ENCODE results near the gene SH2D7.

The SH2D7 gene

GRCh38 chr15:78076231-78077052 lies 15.9 kb upstream of the SH2D7 start:
- no peak for DNase-seq
- intact Hi-C loops (cut with DNase I): loop anchor here (10.0 kb wide), 1 partner anchor 72 kb away; no protein-coding TSS in a partner anchor

GRCh38 chr15:78077053-78077870 lies 15.1 kb upstream of the SH2D7 start, which contains the start of gene TBC1D2B:
Gene TBC1D2B, minus strand, starts transcription at chr15:78077711. Its CDS starts 59 bp downstream, at chr15:78077652.
- intact Hi-C loops (cut with DNase I): loop anchor here (10.0 kb wide), 1 partner anchor 72 kb away; no protein-coding TSS in a partner anchor
- DNase-seq: peak; percentile 50 to 94 (median 66)

- intact Hi-C loops (cut with DNase I): loop anchor here (10.0 kb wide), 1 partner anchor 73 kb away; no protein-coding TSS in a partner anchor
- no peak for DNase-seq
These were observed 14.5 kb upstream of the SH2D7 start for GRCh38 chr15:78077871-78078210.

GRCh38 chr15:78079298-78080087 lies 12.9 kb upstream of the SH2D7 start:
- intact Hi-C loops (cut with DNase I): loop anchor here (10.0 kb wide), 1 partner anchor 75 kb away; no protein-coding TSS in a partner anchor
- DNase-seq: peak in 1 of 10 donors; percentile 67

GRCh38 chr15:78080088-78080460 lies 12.3 kb upstream of the SH2D7 start:
- intact Hi-C loops (cut with DNase I): no loop called here
- DNase-seq: peak in 1 of 10 donors; percentile 72

GRCh38 chr15:78082106-78082742 lies 10.1 kb upstream of the SH2D7 start:
- DNase-seq: peak in 1 of 10 donors; percentile 38
- intact Hi-C loops (cut with DNase I): no loop called here

- intact Hi-C loops (cut with DNase I): no loop called here
- peak in 2 of 10 donors; percentile 45 to 63 for DNase-seq
These were observed 9.6 kb upstream of the SH2D7 start for GRCh38 chr15:78082743-78083110.

GRCh38 chr15:78083186-78083585 lies 9.2 kb upstream of the SH2D7 start:
- intact Hi-C loops (cut with DNase I): no loop called here
- DNase-seq: peak in 2 of 10 donors; percentile 6 to 24

- intact Hi-C loops (cut with DNase I): no loop called here
- peak in 2 of 10 donors; percentile 34 to 47 for DNase-seq
These were observed 8.5 kb upstream of the SH2D7 start for GRCh38 chr15:78083687-78084448.

- intact Hi-C loops (cut with DNase I): no loop called here
- peak in 2 of 10 donors; percentile 41 to 71 for DNase-seq
These were observed 8.0 kb upstream of the SH2D7 start for GRCh38 chr15:78084449-78084750.

- DNase-seq: no peak
- intact Hi-C loops (cut with DNase I): no loop called here
These were observed 6.4 kb upstream of the SH2D7 start for GRCh38 chr15:78085928-78086327.

- peak in 1 of 10 donors; percentile 35 for DNase-seq
- intact Hi-C loops (cut with DNase I): no loop called here
These were observed 4.2 kb upstream of the SH2D7 start for GRCh38 chr15:78087951-78088772.

- intact Hi-C loops (cut with DNase I): no loop called here
- peak in 1 of 10 donors; percentile 28 for DNase-seq
These were observed 3.6 kb upstream of the SH2D7 start for GRCh38 chr15:78088773-78089080.

- no peak for DNase-seq
- intact Hi-C loops (cut with DNase I): no loop called here
These were observed 1.8 kb upstream of the SH2D7 start for GRCh38 chr15:78090422-78091063.

- intact Hi-C loops (cut with DNase I): no loop called here
- peak in 3 of 10 donors; percentile 5 to 52 (median 26) for DNase-seq
These were observed 1.1 kb downstream of the SH2D7 start for GRCh38 chr15:78093242-78094020.

GRCh38 chr15:78097667-78098066 lies 5.3 kb downstream of the SH2D7 start:
- peak in 2 of 10 donors; percentile 54 to 66 for DNase-seq
- intact Hi-C loops (cut with DNase I): no loop called here

- intact Hi-C loops (cut with DNase I): no loop called here
- DNase-seq: peak in 2 of 10 donors; percentile 53 to 65
These were observed 5.9 kb downstream of the SH2D7 start for GRCh38 chr15:78098131-78098755.

Measured in posterior cingulate gyrus (tissue), 11 donors.